ENCODE data around the gene ZP3.
"Not testable (repeated sequence)": the region's sequence is repeated elsewhere in the genome, so short reads cannot be mapped to it uniquely, and the experiment has no call there.

ZP3 gene

DNA sequence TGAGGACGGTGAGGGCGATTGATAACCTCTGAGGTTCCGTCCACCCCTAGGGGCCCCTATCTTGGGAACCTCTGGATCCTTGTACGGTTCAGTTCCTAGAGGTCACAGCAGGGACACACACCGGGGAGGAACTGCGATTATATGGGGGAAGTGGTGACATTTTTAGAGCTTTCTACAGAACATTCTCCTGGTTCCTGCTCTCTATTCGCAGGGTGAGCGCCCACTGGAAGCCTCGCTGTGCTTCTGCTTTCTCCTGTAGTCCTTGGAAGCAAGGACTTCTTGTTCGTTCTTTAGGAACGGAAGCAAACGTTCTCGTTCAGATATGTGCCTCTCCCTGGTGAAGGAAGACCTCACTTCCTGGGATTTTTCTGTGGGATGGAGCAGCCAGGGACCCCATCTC is 63.2 kb downstream of the ZP3 start:
- DNase-seq, result not testable (repeated sequence)

Data from GOT3 (cell line).